OCI-LY3 (cell line): ENCODE measurements around the gene SHBG.

Source experiments
- H2AFZ ChIP-seq: fragments of 200-600, 300-600 bp; shearing (Covaris generic); 2 replicates; pipeline ENCODE4 v1.6.0; 2014; ENCODE audit warnings: antibody characterized with exemption, low read depth, low read length
- H3K27ac ChIP-seq: fragments of 200-600, 300-600 bp; sonication (generic); 2 replicates; pipeline ENCODE4 v1.5.1; 2014; ENCODE audit warnings: mild to moderate bottlenecking, low read length, moderate library complexity, mixed read lengths
- H3K27me3 ChIP-seq: fragments of 200-600, 300-600 bp; sonication (generic); 2 replicates; pipeline ENCODE4 v1.6.1; 2014; ENCODE audit warnings: low read depth, low read length, mixed read lengths
- H3K36me3 ChIP-seq: fragments of 200-600, 300-600 bp; sonication (generic); replicated peaks from 2 replicates; pipeline ENCODE3; 2014; ENCODE audit warnings: low read depth, low read length, mixed read lengths
- H3K4me1 ChIP-seq: fragments of 300-600, 200-600 bp; sonication (generic); 2 replicates; pipeline ENCODE4 v1.6.1; 2014; ENCODE audit warnings: low read length, mixed read lengths
- H3K4me2 ChIP-seq: fragments of 200-600, 300-600 bp; sonication (generic); 2 replicates; pipeline ENCODE4 v1.6.1; 2014; ENCODE audit warnings: low read length, mixed read lengths
- H3K4me3 ChIP-seq: fragments of 300-600, 200-600 bp; sonication (generic); 2 replicates; pipeline ENCODE4 v1.5.1; 2014; ENCODE audit warnings: antibody characterized with exemption, mild to moderate bottlenecking, low read length, moderate library complexity
- H3K79me2 ChIP-seq: fragments of 300-600, 200-600 bp; shearing (Covaris generic); 2 replicates; pipeline ENCODE4 v1.6.1; 2014; ENCODE audit warnings: mild to moderate bottlenecking, low read length, mixed read lengths
- H3K9ac ChIP-seq: fragments of 300-600, 200-600 bp; shearing (Covaris generic); 2 replicates; pipeline ENCODE4 v1.6.0; 2014; ENCODE audit warnings: mild to moderate bottlenecking, low read length, moderate library complexity
- H3K9me3 ChIP-seq: fragments of 200-600, 300-600 bp; shearing (Covaris generic); 2 replicates; pipeline ENCODE4 v1.6.1; 2014; ENCODE audit warnings: low read length, mixed read lengths; ENCODE audit not compliant: insufficient read depth
- H4K20me1 ChIP-seq: fragments of 200-600, 300-600 bp; sonication (generic); 2 replicates; pipeline ENCODE4 v1.6.1; 2016; ENCODE audit warnings: low read length, mixed read lengths; ENCODE audit not compliant: insufficient read depth
- EZH2phosphoT487 ChIP-seq: fragments of 200-600 bp; shearing (Covaris generic); IDR thresholded peaks from 2 replicates; pipeline ENCODE4 v1.6.1; 2018; ENCODE audit warnings: antibody characterized with exemption, mixed run types, low read depth
- TF ChIP-seq, protein P1 (sequence below): fragments of 200-600, 300-600 bp; sonication (generic); IDR thresholded peaks from 2 replicates; pipeline ENCODE4 v1.5.1; 2014; ENCODE audit warnings: antibody characterized with exemption, low read length, low read depth

The SHBG gene

GRCh38 chr17:7656958-7657609 lies 27.1 kb downstream of the SHBG start:
- H3K9me3 ChIP-seq = no peaks in the 10 kb centered on the region
- no peaks in the 10 kb centered on the region for H3K79me2 ChIP-seq
- H4K20me1 ChIP-seq = no peaks in the 10 kb centered on the region
- H3K4me3 ChIP-seq = no peak overlapping the region
- no peak overlapping the region for H3K9ac ChIP-seq
- no peak overlapping the region for H2AFZ ChIP-seq
- H3K4me2 ChIP-seq = no peak overlapping the region
- H3K27me3 ChIP-seq = no peaks in the 10 kb centered on the region
- TF ChIP-seq EZH2phosphoT487 = no peak
- TF ChIP-seq, protein P1, sequence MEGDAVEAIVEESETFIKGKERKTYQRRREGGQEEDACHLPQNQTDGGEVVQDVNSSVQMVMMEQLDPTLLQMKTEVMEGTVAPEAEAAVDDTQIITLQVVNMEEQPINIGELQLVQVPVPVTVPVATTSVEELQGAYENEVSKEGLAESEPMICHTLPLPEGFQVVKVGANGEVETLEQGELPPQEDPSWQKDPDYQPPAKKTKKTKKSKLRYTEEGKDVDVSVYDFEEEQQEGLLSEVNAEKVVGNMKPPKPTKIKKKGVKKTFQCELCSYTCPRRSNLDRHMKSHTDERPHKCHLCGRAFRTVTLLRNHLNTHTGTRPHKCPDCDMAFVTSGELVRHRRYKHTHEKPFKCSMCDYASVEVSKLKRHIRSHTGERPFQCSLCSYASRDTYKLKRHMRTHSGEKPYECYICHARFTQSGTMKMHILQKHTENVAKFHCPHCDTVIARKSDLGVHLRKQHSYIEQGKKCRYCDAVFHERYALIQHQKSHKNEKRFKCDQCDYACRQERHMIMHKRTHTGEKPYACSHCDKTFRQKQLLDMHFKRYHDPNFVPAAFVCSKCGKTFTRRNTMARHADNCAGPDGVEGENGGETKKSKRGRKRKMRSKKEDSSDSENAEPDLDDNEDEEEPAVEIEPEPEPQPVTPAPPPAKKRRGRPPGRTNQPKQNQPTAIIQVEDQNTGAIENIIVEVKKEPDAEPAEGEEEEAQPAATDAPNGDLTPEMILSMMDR = no peak
- no peaks in the 10 kb centered on the region for H3K36me3 ChIP-seq
- no peaks in the 10 kb centered on the region for H3K4me1 ChIP-seq
- H3K27ac ChIP-seq = no peak overlapping the region

DNA sequence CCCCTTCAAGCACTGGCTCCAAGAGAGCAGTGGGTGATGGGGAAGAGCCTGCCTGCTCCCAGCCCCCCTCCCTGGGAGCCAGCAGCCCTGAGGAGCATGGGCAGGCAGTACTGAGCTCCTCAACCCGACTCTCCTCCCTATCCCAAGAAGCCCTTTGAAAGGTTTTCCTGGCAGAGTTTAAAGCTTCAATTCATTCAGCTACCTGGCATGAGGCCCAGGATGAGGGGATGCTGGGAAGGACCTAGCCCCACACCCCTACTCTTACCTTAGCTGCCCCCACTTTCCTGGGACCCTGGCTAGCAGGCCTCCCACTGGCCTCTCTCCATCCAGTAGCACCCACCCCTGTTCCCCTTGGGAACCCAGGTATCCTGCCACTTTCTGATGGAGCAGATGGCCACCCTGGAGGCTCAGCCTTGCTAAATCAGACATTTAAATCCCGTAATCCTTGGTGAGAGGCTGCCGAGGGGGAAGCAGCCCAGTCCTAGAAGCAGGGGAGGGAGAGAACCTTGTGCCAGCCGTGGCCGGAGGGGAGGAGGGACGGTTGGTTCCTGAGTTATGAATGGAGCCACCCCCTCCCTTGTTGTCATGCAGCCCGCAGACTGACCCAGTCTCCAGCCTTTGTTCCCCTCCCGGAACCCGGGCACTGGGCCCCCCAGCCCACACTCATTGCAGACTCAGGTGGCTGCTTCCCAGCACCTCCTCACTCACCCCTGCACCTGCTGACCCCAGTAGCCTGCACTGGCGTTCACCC lies 37.9 kb downstream of the SHBG start:
- H3K36me3 ChIP-seq = peaks cover 13% of the 10 kb centered on the region
- no peaks in the 10 kb centered on the region for H3K4me1 ChIP-seq
- H3K9me3 ChIP-seq = no peaks in the 10 kb centered on the region
- no peak overlapping the region for H2AFZ ChIP-seq
- H3K27me3 ChIP-seq = no peaks in the 10 kb centered on the region
- H3K79me2 ChIP-seq = no peaks in the 10 kb centered on the region
- TF ChIP-seq EZH2phosphoT487 = no peak
- TF ChIP-seq, protein P1 = no peak
- no peaks in the 10 kb centered on the region for H4K20me1 ChIP-seq
- no peak overlapping the region for H3K4me2 ChIP-seq
- no peak overlapping the region for H3K4me3 ChIP-seq
- H3K27ac ChIP-seq = no peak overlapping the region
- H3K9ac ChIP-seq = no peak overlapping the region

- Histone ChIP-seq H3K27me3 (no peaks in the 10 kb centered on the region), H3K4me2 (no peak overlapping the region), H3K9me3 (no peaks in the 10 kb centered on the region), H2AFZ (no peak overlapping the region), H3K79me2 (no peaks in the 10 kb centered on the region), H3K9ac (no peak overlapping the region), H3K27ac (no peak overlapping the region), H3K4me1 (no peaks in the 10 kb centered on the region), H4K20me1 (no peaks in the 10 kb centered on the region), H3K4me3 (no peak overlapping the region), H3K36me3 (peaks cover 18% of the 10 kb centered on the region)
- no peak for TF ChIP-seq EZH2phosphoT487
- TF ChIP-seq, protein P1 = no peak
Measured at GRCh38 chr17:7668482-7668881, 38.5 kb downstream of the SHBG start.

DNA sequence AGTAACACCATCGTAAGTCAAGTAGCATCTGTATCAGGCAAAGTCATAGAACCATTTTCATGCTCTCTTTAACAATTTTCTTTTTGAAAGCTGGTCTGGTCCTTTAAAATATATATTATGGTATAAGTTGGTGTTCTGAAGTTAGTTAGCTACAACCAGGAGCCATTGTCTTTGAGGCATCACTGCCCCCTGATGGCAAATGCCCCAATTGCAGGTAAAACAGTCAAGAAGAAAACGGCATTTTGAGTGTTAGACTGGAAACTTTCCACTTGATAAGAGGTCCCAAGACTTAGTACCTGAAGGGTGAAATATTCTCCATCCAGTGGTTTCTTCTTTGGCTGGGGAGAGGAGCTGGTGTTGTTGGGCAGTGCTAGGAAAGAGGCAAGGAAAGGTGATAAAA lies 43.3 kb downstream of the SHBG start:
- H3K79me2 ChIP-seq = no peaks in the 10 kb centered on the region; the same call in 1 of the 2 replicates
- H2AFZ ChIP-seq = no peak overlapping the region
- H4K20me1 ChIP-seq = no peaks in the 10 kb centered on the region
- no peak overlapping the region for H3K4me3 ChIP-seq
- no peak overlapping the region for H3K9ac ChIP-seq
- H3K27ac ChIP-seq = no peak overlapping the region
- no peaks in the 10 kb centered on the region for H3K4me1 ChIP-seq
- no peaks in the 10 kb centered on the region for H3K9me3 ChIP-seq
- H3K4me2 ChIP-seq = no peak overlapping the region
- H3K36me3 ChIP-seq = peaks cover 31% of the 10 kb centered on the region
- no peaks in the 10 kb centered on the region for H3K27me3 ChIP-seq
- TF ChIP-seq, protein P1 = peak; percentile 40
- no peak for TF ChIP-seq EZH2phosphoT487
